Neuron (in vitro differentiated cells): ENCODE measurements around the gene FAM227B.
"Not testable (repeated sequence)": the region's sequence is repeated elsewhere in the genome, so short reads cannot be mapped to it uniquely, and the experiment has no call there.

Source experiments
- H2AFZ ChIP-seq: one replicate; pipeline ENCODE4 v1.6.1; 2013; ENCODE audit warnings: low read depth, mild to moderate bottlenecking, inconsistent platforms, low read length, moderate library complexity
- H3K27me3 ChIP-seq: one replicate; pipeline ENCODE4 v1.6.1; 2013; ENCODE audit warnings: low read length; ENCODE audit not compliant: insufficient read depth
- H3K36me3 ChIP-seq: one replicate; pipeline ENCODE4 v1.6.1; 2013; ENCODE audit warnings: low read length; ENCODE audit not compliant: insufficient read depth
- H3K4me1 ChIP-seq: one replicate; pipeline ENCODE4 v1.6.1; 2013; ENCODE audit warnings: low read length; ENCODE audit not compliant: insufficient read depth
- H3K4me3 ChIP-seq: 2 replicates; pipeline ENCODE4 v1.5.1; 2013; ENCODE audit warnings: mild to moderate bottlenecking, low read length, moderate library complexity
- H3K9me3 ChIP-seq: one replicate; pipeline ENCODE4 v1.6.1; 2013; ENCODE audit warnings: low read length

FAM227B gene

DNA sequence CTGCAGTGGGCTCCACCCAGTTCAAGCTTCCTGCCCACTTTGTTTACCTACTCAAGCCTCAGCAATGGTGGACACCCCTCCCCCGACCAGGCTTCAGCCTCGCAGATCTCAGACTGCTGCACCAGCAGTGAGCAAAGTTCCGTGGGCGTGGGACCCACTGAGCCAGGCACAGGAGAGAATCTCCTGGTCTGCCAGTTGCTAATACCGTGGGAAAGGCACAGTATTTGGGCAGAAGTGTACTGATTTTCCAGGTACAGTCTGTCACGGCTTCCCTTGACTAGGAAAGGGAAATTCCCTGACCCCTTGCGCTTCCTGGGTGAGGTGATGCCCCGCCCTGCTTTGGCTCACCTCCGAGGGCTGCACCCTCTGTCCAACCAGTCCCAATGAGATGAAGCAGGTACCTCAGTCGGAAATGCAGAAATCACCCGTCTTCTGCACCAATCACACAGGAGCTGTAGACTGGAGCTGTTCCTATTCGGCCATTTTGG lies 27.7 kb downstream of the FAM227B start:
- H3K4me3 ChIP-seq, H3K27me3 ChIP-seq, H3K4me1 ChIP-seq, H2AFZ ChIP-seq, H3K36me3 ChIP-seq, H3K9me3 ChIP-seq: not testable (repeated sequence)

DNA sequence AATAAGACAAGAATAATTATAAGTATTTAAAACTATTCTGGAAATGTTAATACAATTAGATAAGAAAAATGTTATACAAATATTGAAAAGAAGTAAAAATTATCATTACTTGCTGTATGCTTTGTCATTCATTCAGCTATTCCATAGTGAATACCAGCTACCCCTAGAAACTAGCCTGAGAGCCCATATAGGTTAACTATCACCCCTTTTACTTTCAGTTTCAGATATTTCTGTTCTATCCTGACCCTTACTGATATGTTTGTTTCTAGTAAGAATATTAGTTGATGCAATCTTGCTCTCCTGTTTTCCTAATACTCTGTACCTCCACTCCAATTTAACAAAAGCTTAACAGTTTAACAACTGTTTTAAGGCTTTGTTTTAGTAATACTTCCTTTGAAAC lies 31.6 kb downstream of the FAM227B start:
- no peaks in the 10 kb centered on the region for H3K36me3 ChIP-seq
- no peaks in the 10 kb centered on the region for H3K27me3 ChIP-seq
- no peak overlapping the region for H2AFZ ChIP-seq
- no peaks in the 10 kb centered on the region for H3K9me3 ChIP-seq
- no peak overlapping the region for H3K4me3 ChIP-seq
- no peaks in the 10 kb centered on the region for H3K4me1 ChIP-seq

DNA sequence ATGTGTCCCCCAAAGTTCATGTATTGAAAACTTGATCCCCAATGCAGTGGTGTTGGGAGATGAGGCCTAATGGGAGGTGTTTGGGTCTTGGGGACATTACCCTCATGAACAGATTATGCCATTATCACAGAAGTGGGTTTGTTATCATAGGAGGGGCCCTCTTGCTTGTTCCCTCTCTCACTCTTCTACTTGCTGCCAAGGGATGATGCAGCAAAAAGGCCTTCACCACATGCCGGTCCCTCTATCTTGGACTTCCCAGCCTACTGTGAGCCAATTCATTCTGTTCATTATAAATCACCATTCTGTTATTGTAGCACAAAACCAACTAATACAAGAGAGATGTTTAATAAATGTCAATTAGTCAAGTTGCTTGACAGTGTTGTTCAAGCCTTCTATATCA lies 47.2 kb downstream of the FAM227B start:
- Histone ChIP-seq H2AFZ (no peak overlapping the region), H3K4me3 (no peak overlapping the region), H3K27me3 (no peaks in the 10 kb centered on the region), H3K9me3 (peaks cover 3% of the 10 kb centered on the region), H3K4me1 (no peaks in the 10 kb centered on the region), H3K36me3 (peaks cover 4% of the 10 kb centered on the region)

DNA sequence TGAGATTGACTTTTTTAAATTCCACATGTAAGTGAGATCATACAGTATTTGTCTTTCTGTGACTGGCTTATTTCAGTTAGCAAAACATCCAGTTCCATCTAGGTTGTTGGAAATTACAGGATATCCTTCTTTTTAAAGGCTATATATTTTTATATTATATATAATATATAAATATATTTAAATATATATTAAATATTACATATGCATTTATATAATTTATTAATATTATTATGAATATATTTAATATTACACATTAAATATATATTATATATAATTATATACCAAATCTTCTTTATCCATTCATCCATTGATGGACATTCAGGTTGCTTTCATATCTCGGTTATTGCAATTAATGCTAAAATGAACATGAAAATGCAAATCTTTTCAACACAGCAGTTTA lies 49.9 kb downstream of the FAM227B start:
- H3K4me3 ChIP-seq: no peak overlapping the region
- peaks cover 4% of the 10 kb centered on the region for H3K36me3 ChIP-seq
- no peak overlapping the region for H2AFZ ChIP-seq
- no peaks in the 10 kb centered on the region for H3K27me3 ChIP-seq
- H3K9me3 ChIP-seq: peaks cover 3% of the 10 kb centered on the region
- no peaks in the 10 kb centered on the region for H3K4me1 ChIP-seq

DNA sequence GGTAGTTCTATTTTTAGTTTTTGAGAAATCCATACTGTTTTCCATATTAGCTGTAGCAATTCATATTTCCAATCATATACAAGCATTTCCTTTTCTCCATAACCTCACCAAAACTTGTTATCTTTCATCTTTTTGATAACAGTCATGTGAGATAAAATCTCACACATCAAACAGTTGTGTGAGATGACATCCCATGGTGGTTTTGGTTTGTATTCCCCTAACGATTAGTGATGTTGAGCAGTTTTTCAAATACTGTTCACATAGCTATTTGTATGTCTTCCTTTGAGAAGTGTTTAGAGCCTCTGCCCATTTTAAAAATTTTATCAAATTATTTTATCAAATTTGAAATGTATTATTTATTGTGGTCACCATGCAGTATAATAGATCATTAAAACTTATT lies 50.4 kb downstream of the FAM227B start:
- no peaks in the 10 kb centered on the region for H3K27me3 ChIP-seq
- no peak overlapping the region for H2AFZ ChIP-seq
- H3K36me3 ChIP-seq: peaks cover 4% of the 10 kb centered on the region
- peaks cover 3% of the 10 kb centered on the region for H3K9me3 ChIP-seq
- no peak overlapping the region for H3K4me3 ChIP-seq
- no peaks in the 10 kb centered on the region for H3K4me1 ChIP-seq

DNA sequence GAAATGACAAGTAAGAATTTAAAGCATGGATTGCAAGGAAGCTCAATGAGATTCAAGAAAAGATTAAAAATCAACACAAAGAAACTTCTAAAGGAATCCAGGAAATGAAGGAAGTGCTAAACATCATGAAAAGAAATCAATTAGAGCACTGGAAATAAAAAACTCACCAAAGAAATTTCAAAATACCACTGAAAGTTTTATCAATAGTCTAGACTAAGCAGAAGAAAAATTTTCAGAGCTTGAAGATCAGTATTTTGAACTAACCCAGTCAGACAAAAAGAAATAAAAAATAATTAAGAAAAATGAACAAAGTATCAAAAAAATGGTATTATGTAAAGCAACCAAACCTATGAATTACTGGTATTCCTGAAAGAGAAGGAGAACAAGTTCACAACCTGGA lies 60.6 kb downstream of the FAM227B start:
- no peaks in the 10 kb centered on the region for H3K4me1 ChIP-seq
- peaks cover 2% of the 10 kb centered on the region for H3K9me3 ChIP-seq
- no peaks in the 10 kb centered on the region for H3K36me3 ChIP-seq
- H2AFZ ChIP-seq: no peak overlapping the region
- no peaks in the 10 kb centered on the region for H3K27me3 ChIP-seq
- no peak overlapping the region for H3K4me3 ChIP-seq

DNA sequence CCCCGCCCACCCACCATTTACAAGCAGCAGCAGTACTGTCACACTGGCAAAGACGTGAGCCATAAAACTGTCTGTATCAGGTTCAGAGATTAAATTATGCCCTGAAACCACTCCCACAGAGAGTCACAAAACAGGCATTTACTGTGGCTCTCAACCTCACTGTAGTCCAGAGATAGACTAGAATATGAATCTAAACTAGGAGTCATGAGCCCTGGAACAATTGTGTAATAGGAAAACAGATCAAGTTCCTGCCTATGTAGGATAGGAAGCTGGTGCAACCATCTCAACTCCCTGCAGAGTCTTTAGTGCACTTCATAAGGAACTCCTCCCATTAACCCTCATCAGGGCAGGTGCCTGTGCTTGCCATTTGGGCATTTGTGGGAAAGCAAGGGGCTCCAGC lies 61.7 kb downstream of the FAM227B start:
- Histone ChIP-seq H3K36me3 (no peaks in the 10 kb centered on the region), H3K9me3 (peaks cover 2% of the 10 kb centered on the region), H3K4me3 (no peak overlapping the region), H3K4me1 (no peaks in the 10 kb centered on the region), H2AFZ (no peak overlapping the region), H3K27me3 (no peaks in the 10 kb centered on the region)

DNA sequence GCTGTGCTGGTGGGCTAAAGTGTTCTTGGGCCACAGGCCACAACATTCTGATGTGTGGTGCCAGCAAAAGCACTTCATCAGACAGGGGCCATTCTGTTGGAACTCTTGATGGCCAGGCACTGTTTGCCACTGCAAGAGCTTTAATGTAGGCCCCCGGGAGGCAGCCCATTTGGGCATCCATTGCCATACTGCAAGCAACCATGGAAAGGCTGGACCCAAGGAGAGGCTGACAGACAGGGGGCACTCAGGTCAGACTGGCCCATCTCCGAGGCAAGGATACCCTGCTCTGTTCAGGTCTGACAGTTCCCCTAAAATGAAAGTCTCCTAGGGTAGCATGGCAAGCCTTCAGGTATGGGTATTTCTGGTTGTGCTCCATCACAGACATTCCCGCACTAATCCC lies 64.2 kb downstream of the FAM227B start:
- no peaks in the 10 kb centered on the region for H3K27me3 ChIP-seq
- no peaks in the 10 kb centered on the region for H3K36me3 ChIP-seq
- peaks cover 2% of the 10 kb centered on the region for H3K9me3 ChIP-seq
- no peak overlapping the region for H2AFZ ChIP-seq
- no peaks in the 10 kb centered on the region for H3K4me1 ChIP-seq
- H3K4me3 ChIP-seq: no peak overlapping the region

DNA sequence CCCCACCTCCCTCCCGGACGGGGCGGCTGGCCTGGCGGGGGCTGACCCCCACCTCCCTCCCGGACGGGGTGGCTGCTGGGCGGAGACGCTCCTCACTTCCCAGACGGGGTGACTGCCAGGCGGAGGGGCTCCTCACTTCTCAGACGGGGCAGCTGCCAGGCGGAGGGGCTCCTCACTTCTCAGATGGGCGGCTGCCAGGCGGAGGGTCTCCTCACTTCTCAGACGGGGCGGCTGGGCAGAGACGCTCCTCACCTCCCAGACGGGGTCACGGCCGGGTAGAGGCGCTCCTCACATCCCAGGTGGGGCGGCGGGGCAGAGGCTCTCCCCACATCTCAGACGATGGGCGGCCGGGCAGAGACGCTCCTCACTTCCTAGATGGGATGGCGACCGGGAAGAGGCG lies 70.3 kb downstream of the FAM227B start:
- H3K4me1 ChIP-seq, H2AFZ ChIP-seq, H3K27me3 ChIP-seq, H3K36me3 ChIP-seq, H3K4me3 ChIP-seq, H3K9me3 ChIP-seq: not testable (repeated sequence)

DNA sequence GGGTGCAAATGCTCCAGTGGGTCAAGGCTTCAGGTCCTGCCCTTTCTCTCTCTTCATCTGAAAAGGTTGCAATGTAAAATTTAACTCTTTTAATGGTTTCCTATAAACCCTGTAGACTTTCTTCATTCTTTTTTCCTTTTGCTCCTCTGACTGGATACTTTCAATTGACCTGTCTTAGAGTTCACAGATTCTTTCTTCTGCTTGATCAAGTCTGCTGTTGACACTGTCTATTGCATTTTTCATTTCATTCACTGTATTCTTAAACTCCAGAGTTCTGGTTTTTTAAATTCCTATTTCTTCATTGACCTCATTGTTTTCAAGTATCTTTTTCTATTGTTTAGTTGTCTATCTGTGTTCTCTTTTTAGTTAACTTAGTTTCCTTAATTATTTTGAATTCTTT lies 82.1 kb downstream of the FAM227B start:
- Histone ChIP-seq H3K27me3 (no peaks in the 10 kb centered on the region), H3K9me3 (peaks cover 11% of the 10 kb centered on the region), H3K4me3 (no peak overlapping the region), H3K36me3 (no peaks in the 10 kb centered on the region), H3K4me1 (no peaks in the 10 kb centered on the region), H2AFZ (no peak overlapping the region)

DNA sequence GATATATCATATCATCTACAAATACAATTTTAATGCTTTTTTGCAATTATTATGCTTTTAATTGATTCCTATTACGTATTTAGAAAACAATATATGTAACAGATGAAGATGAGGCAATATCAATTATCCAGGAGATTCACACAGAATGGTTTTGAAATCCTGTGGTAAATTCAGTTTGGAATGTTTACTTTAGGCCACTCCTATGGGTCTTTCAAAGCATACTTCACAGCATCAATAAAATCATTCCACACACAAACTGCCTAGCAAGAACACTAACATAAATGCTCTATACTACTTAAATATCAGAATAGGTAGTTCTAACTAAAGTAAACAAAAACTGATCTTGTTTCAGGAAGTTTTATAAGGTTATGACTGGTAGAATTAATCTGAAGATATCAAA lies 90.5 kb downstream of the FAM227B start:
- H3K27me3 ChIP-seq: no peaks in the 10 kb centered on the region
- no peak overlapping the region for H3K4me3 ChIP-seq
- no peaks in the 10 kb centered on the region for H3K9me3 ChIP-seq
- no peaks in the 10 kb centered on the region for H3K4me1 ChIP-seq
- H3K36me3 ChIP-seq: no peaks in the 10 kb centered on the region
- H2AFZ ChIP-seq: no peak overlapping the region

DNA sequence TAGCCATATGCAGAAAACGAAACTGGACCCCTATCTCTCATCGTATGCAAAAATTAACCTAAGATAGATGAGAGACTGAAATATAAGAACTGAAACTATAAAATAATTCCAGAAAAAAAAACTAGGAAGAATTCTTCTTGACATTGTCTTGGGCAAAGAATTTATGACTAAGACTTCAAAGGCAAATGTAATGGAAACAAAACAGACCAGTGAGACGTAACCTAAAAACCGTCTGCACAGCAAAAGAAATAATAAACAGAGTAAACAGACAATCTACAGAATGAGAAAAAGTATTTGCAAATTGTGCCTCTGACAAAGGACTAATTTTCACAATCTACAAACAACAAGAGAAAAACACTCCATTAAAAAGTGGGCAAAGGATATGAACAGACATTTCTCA lies 92.3 kb downstream of the FAM227B start:
- Histone ChIP-seq H3K27me3 (no peaks in the 10 kb centered on the region), H3K36me3 (no peaks in the 10 kb centered on the region), H3K4me3 (no peak overlapping the region), H3K9me3 (peaks cover 2% of the 10 kb centered on the region), H2AFZ (no peak overlapping the region), H3K4me1 (no peaks in the 10 kb centered on the region)

DNA sequence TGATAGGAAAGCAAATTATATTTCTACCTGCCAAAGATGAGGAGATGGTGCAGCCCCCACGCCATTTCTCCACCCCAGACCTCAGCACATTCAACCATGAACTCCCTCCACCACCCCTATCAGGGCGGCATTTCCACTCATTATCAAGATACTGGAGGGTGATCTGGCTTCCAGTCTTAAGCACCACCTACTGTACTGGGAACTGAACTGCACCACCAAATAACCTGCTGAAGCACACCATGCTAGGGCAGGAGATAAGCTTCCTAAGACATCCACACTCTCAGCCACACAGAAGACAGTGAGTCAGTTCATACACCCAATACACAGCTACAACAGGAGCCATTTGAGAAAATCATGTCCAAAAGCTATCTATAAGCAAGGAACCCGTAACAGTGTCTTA lies 98.8 kb downstream of the FAM227B start:
- H3K4me3 ChIP-seq: no peak overlapping the region
- no peaks in the 10 kb centered on the region for H3K4me1 ChIP-seq

DNA sequence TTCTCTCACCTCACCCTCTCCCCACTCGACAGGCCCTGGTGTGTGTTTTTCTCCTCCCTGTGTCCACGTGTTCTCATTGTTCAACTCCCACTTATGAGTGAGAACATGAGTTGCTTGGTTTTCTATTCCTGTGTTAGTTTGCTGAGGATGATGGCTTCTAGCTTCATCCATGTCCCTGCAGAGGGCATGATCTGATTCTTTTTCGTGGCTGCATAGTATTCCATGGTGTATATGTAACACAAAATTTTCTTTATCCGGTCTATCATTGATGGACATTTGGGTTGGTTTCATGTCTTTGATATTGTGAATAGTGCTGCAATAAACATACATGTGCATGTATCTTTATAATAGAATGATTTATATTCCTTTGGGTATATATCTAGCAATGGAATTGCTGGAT lies 107.9 kb downstream of the FAM227B start:
- H3K36me3 ChIP-seq, H3K4me1 ChIP-seq, H3K27me3 ChIP-seq, H3K4me3 ChIP-seq, H3K9me3 ChIP-seq, H2AFZ ChIP-seq: not testable (repeated sequence)

More for the DNA sequence above, 98.8 kb downstream of the FAM227B start:
- H3K36me3 ChIP-seq: no peaks in the 10 kb centered on the region
- H3K9me3 ChIP-seq: peaks cover 4% of the 10 kb centered on the region
- no peaks in the 10 kb centered on the region for H3K27me3 ChIP-seq
- no peak overlapping the region for H2AFZ ChIP-seq
